K562 (cell line): ENCODE results near the gene TPX2. TPM values are rescaled to one million over a fixed set of nuclear protein-coding genes. Genes with fewer than 3 reads are reported as not detected.

Experiments
- CBFA2T3 ChIP-seq: fragments of 450-650 bp; IDR thresholded peaks from 2 replicates; pipeline ENCODE4 v1.6.1; 2017
- CBX1 ChIP-seq: sonication (generic); IDR thresholded peaks from 2 replicates; pipeline ENCODE4 v1.6.1; 2016; ENCODE audit warnings: antibody characterized with exemption, low read depth, mild to moderate bottlenecking
- DPF2 ChIP-seq: fragments of 450-650 bp; IDR thresholded peaks from 2 replicates; pipeline ENCODE4 v1.6.1; 2016
- ETS2 ChIP-seq: IDR thresholded peaks from 2 replicates; pipeline ENCODE4 v1.6.1; 2016; ENCODE audit warnings: borderline replicate concordance, missing genetic modification characterization, mild to moderate bottlenecking, moderate library complexity, missing compliant biosample characterization; ENCODE audit not compliant: poor library complexity, severe bottlenecking
- HNRNPUL1 ChIP-seq: fragments of 200-400 bp; formaldehyde crosslinking; IDR thresholded peaks from 2 replicates; pipeline ENCODE4 v1.6.1; 2017; ENCODE audit warnings: low read length
- KLF16 ChIP-seq: IDR thresholded peaks from 2 replicates; pipeline ENCODE4 v1.6.1; 2016; ENCODE audit warnings: antibody characterized with exemption
- RB1 ChIP-seq: fragments of 450-650 bp; IDR thresholded peaks from 2 replicates; pipeline ENCODE4 v1.6.1; 2017; ENCODE audit warnings: low read depth, mild to moderate bottlenecking
- REST ChIP-seq, 2 experiments: fragments of 450-650 bp; formaldehyde crosslinking in 1 of 2; IDR thresholded peaks; 2 replicates each; pipeline versions ENCODE4 v1.4.0 to v1.6.1; 2014 to 2020; ENCODE audit warnings: mild to moderate bottlenecking in 2 of 2, borderline replicate concordance in 1 of 2, low read depth in 1 of 2
- RNF2 ChIP-seq: sonication (generic); IDR thresholded peaks from 2 replicates; pipeline ENCODE4 v1.6.1; 2016
- USF2 ChIP-seq: sonication (generic); formaldehyde crosslinking; IDR thresholded peaks from 2 replicates; pipeline ENCODE4 v1.5.0; 2020; ENCODE audit warnings: missing genetic modification reagents
- ZBTB43 ChIP-seq: sonication (generic); formaldehyde crosslinking; IDR thresholded peaks from 2 replicates; pipeline ENCODE4 v1.8.0; 2023; ENCODE audit warnings: mild to moderate bottlenecking, missing genetic modification reagents
- ZC3H8 ChIP-seq: fragments of 450-650 bp; IDR thresholded peaks from 2 replicates; pipeline ENCODE4 v1.6.1; 2017
- ZNF23 ChIP-seq: fragments of 250-450 bp; sonication (Bioruptor Pico); IDR thresholded peaks from 2 replicates; pipeline ENCODE4 v1.4.0; 2020; ENCODE audit warnings: mild to moderate bottlenecking
- ZNF507 ChIP-seq: conservative IDR thresholded peaks from 2 replicates; pipeline ENCODE4 v1.6.1; 2017; ENCODE audit warnings: missing genetic modification characterization, missing compliant biosample characterization
- ZNF589 ChIP-seq: fragments of 200-800 bp; sonication (Bioruptor generic); IDR thresholded peaks from 2 replicates; pipeline ENCODE4 v1.6.1; 2016; ENCODE audit warnings: low read depth, missing genetic modification characterization, missing compliant biosample characterization
- ZNF740 ChIP-seq, 3 experiments: fragments of 200-800 bp in 1 of 3; sonication (Bioruptor generic) in 1 of 3; sonication (generic) in 1 of 3; formaldehyde crosslinking in 1 of 3; IDR thresholded peaks; 2 replicates each; pipeline versions ENCODE4 v1.6.1 to v1.8.0; 2016 to 2022; ENCODE audit warnings: mild to moderate bottlenecking in 2 of 3, missing compliant biosample characterization in 2 of 3, missing genetic modification characterization in 2 of 3, missing genetic modification reagents in 1 of 3
- polyA plus RNA-seq, 8 experiments: library from polyadenylated mRNA; depleted of rRNA in 4 of 8; stranded (reverse) in 5 of 8; unstranded in 3 of 8; fragments of >200 nt; fragmentation: Nextera tagmentation in 2 of 8; fragmentation: Illumina TruSeq in 1 of 8; extraction: Ambion mirVana in 2 of 8; extraction: Trizol in 1 of 8; gene quantifications; 2 replicates each; pipeline versions ENCODE4 v1.2.1 to v1.2.3, GENCODE V29; 2011 to 2014; ENCODE audit warnings: inconsistent platforms in 1 of 8, missing spikeins in 1 of 8
- total RNA-seq, 7 experiments: library from RNA; depleted of rRNA in 6 of 7; stranded (reverse); fragments of >200 nt in 6 of 7; fragmentation: Illumina TruSeq in 2 of 7; extraction: Trizol in 2 of 7; gene quantifications; 2 replicates each; pipeline versions ENCODE4 v1.2.1 to v1.2.3, GENCODE V29; 2011 to 2021; ENCODE audit warnings: low replicate concordance in 1 of 7

TPX2 gene
- total and polyA plus RNA-seq, 9 of the 15 experiments (the other 6 are each of a cell fraction or from before 2014, with no cell fraction given), result 48.0 to 241 (median 133) TPM

- TF ChIP-seq REST (IDR thresholded peaks at IDR 0.05; ENCODE audit: borderline replicate concordance), result peak; percentile 5; the same call in 1 of the 2 replicates
- no peak for TF ChIP-seq REST (CRISPR knock-in tag; IDR thresholded peaks at IDR 0.05; ENCODE audit: low read depth)
- TF ChIP-seq DPF2, result peak; percentile 94
- peak; percentile 62; the same call in 1 of the 2 replicates for TF ChIP-seq ZNF589 (CRISPR knock-in tag)
- TF ChIP-seq CBFA2T3, result peak; percentile 71
- no peak for TF ChIP-seq ZC3H8
- no peak for TF ChIP-seq USF2 (CRISPR knock-in tag)
- TF ChIP-seq RB1, result no peak
- TF ChIP-seq RNF2, result no peak
- TF ChIP-seq HNRNPUL1, result no peak
- peak; percentile 42; the same call in 1 of the 2 replicates for TF ChIP-seq KLF16
- no peak for TF ChIP-seq ETS2 (tag)
- TF ChIP-seq ZNF507 (tag), result no peak
- TF ChIP-seq ZBTB43 (CRISPR knock-in tag), result 0 out of 2 replicates have a peak, but pooled peaks have one; percentile 37
- TF ChIP-seq CBX1, result 0 out of 2 replicates have a peak, but pooled peaks have one; percentile 20
- TF ChIP-seq ZNF23, result no peak
- TF ChIP-seq ZNF740 (CRISPR knock-in tag; IDR thresholded peaks at IDR 0.05), result peak; percentile 74
- TF ChIP-seq ZNF740 (tag; IDR thresholded peaks at IDR 0.05), result no peak
Measured at GRCh38 chr20:31835977-31836852, 97.1 kb downstream of the TPX2 start (continued).
